Epithelial cell of proximal tubule (primary cell): Measurements from ENCODE around the gene HIF1AN. TPM values are rescaled to one million over a fixed set of nuclear protein-coding genes. Genes with fewer than 3 reads are reported as not detected.

Experiments
- DNase-seq: peaks from one replicate; pipeline ENCODE4 v3.0.0-alpha.2; 2011; ENCODE audit warnings: low read depth
- H3K4me3 ChIP-seq: 2 replicates; pipeline ENCODE4 v1.5.1; 2011; ENCODE audit warnings: low read depth, mild to moderate bottlenecking, low read length
- total RNA-seq: library from RNA; depleted of rRNA; stranded (reverse); fragments of >200 nt; gene quantifications from 2 replicates; pipeline ENCODE4 v1.2.3, GENCODE V29; 2015
- TF ChIP-seq, protein P1 (sequence below): conservative IDR thresholded peaks from 2 replicates; pipeline ENCODE4 v1.5.1; 2012; ENCODE audit warnings: low read depth, mild to moderate bottlenecking, low read length

The HIF1AN gene
- total RNA-seq, 1 donor from 2014 or later, result 7.0 TPM

DNA sequence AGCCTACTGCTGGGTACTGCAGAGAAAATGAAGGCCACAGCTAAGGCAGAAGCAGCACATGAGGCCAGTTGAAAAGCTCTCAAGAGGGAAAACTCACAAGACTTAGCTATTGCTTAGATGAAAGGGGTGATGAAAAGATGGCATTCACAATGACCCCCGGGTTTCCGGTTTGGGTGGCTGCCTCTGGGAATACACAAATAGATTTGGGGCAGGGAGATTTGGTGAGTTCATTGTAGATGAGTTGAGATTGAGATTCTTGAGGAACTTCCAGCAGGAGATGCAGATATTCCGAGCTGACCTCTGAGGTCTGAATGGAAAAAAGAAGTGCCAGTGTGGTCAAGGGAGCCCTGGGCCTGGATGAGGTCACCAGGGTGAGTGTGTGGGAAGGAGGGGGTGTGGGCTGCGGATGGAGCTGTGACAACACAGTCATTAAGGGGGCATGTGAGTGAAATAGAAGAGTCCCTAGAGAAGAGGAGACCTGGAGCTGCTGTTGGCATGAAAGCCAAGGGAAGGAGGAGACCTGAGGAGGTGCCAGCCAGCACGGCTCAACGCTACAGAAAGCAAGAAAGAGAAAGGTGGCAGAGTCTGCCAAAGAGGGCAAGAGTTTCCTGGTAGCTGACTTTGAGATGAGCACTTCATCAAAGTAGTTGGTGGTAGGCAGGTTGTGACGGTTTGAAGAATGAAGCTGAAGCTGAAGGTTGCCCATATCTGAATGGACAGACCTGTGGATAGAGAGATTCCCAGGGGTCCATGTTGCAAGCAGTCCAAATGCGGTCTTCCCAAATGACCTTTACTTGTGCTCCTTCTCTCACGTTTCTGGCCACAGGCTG is 43.7 kb downstream of the HIF1AN start:
- TF ChIP-seq, protein P1, sequence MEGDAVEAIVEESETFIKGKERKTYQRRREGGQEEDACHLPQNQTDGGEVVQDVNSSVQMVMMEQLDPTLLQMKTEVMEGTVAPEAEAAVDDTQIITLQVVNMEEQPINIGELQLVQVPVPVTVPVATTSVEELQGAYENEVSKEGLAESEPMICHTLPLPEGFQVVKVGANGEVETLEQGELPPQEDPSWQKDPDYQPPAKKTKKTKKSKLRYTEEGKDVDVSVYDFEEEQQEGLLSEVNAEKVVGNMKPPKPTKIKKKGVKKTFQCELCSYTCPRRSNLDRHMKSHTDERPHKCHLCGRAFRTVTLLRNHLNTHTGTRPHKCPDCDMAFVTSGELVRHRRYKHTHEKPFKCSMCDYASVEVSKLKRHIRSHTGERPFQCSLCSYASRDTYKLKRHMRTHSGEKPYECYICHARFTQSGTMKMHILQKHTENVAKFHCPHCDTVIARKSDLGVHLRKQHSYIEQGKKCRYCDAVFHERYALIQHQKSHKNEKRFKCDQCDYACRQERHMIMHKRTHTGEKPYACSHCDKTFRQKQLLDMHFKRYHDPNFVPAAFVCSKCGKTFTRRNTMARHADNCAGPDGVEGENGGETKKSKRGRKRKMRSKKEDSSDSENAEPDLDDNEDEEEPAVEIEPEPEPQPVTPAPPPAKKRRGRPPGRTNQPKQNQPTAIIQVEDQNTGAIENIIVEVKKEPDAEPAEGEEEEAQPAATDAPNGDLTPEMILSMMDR, result no peak
- H3K4me3 ChIP-seq, result no peak overlapping the region
- DNase-seq, result no peak

DNA sequence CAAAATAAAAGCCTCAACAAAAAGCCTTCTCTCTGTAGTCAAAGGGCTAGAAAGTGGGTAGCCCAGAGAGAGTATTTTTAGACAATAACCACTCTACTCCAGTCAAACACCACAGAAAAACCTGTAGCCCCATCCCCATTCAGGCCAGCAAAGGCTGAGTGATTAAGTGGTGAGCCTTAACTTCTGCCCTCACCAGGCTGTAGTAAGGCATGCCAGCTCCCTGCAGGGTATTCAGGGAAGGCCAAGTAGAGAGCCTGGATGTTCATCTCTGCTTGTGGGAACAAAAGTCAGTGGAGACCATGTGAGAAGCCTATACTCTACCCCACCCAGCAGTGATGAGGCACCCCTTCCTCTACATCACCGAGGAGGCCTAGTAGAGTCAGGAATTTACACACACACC is 51.2 kb downstream of the HIF1AN start:
- no peak for DNase-seq
- H3K4me3 ChIP-seq, result no peak overlapping the region
- TF ChIP-seq, protein P1, result no peak

DNA sequence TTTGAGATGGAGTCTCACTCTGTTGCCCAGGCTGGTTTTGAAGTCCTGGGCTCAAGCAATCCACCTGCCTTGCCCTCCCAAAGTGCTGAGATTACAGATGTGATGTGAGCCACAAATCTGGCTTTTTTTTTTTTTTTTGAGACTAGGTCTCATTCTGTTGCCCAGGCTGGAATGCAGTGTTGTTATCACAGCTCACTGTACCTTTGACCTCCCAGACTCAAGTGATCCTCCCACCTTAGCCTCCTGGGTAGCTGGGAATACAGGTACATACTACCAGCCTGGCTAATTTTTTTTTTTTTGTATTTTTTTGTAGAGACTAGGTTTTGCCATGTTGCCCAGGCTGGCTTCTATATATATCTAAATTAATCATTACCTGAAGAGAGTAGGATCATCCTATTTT is 62.4 kb downstream of the HIF1AN start:
- H3K4me3 ChIP-seq, result no peak overlapping the region
- no peak for DNase-seq
- TF ChIP-seq, protein P1, result no peak

DNA sequence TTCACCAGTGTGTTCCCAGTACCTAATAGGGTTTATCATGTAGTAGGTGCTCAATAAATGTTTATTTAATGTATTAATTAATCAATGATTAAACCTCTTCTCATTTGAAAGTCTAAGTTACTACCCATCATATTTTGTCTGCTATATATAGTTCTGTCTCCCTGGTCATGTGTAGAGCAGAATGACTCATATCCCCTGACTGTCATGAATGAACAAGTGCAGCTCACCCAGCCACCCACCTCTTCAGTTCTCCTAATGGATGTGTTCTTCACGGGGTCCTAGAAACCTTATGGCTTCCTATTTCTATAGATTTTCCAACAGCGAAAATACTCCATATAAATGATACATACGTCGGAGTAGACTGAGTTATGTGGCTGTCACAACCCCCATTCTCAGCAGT is 64.5 kb downstream of the HIF1AN start:
- DNase-seq, result peak; percentile 18
- TF ChIP-seq, protein P1, result no peak

DNA sequence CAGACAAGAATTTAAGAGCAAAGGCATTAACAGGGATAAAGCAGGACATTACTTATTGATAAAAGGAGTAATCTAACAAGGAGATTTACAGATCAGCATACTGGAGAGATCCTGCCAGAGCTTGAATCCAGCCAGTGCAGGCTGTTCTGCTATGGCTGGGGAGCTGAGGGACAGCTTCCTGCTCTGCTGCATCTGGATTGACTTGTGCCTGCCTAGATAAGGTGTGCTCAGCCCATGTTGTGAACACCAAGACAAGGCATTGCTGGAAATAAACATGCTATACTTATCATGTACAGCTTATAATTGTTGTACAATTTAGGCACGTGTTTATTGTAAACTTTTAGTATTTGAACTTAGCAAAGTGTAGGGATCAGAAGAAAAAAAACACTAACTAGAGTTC is 71.7 kb downstream of the HIF1AN start:
- no peak overlapping the region for H3K4me3 ChIP-seq
- TF ChIP-seq, protein P1, result no peak
- DNase-seq, result no peak

More for the DNA sequence above, 64.5 kb downstream of the HIF1AN start:
- H3K4me3 ChIP-seq, result no peak overlapping the region

Other genes with a start within 250 kb of the HIF1AN start
- 34.7 and 38.4 TPM in 2 replicates for gene BLOC1S2, start 249.3 kb upstream of the HIF1AN start, total RNA-seq
- gene PKD2L1, start 205.7 kb upstream of the HIF1AN start, total RNA-seq, result not detected in 2 replicates
- 113 and 303 TPM in 2 replicates for gene SCD, start 188.7 kb upstream of the HIF1AN start, total RNA-seq
- not detected in 2 replicates for gene WNT8B, start 72.9 kb upstream of the HIF1AN start, total RNA-seq
- 0.87 and 2.9 TPM in 2 replicates for gene SEC31B, start 16.1 kb upstream of the HIF1AN start, total RNA-seq
- gene NDUFB8, start 6.1 kb upstream of the HIF1AN start, total RNA-seq, result 217 and 269 TPM in 2 replicates
- gene PAX2, start 209.6 kb downstream of the HIF1AN start, total RNA-seq, result 7.5 and 20.2 TPM in 2 replicates